ENCODE measurements around the gene RAB12. TPM values are rescaled to one million over a fixed set of nuclear protein-coding genes. Genes with fewer than 3 reads are reported as not detected.
A peak's percentile ranks its signal among the peaks of the same experiment; 100 is the strongest.

RAB12 gene
- total RNA-seq, 8 experiments from 2014 or later, result 18.5 to 70.6 (median 28.2) TPM

DNA sequence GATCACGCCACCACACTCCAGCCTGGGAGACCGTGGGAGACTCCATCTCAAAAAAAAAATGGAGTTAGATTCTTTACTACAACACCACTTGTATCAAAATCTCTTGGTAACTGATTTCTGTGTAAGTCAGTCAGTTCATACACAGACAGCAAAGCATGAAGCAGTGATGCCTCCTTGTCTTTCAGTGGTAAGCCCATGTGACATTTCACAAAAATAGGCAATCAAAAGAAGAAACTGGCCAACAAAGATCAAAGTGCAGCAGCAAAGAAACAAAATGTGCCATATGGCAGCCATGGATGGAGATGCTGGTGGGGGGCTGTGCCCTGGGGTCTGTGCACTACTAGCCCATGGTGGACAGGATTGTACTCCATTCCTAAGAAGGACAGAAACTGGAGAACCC, 6.7 kb upstream of the RAB12 start:
- in situ Hi-C loops (cut with MboI; ENCODE audit: low pct_unique_long_range_greater_than_20kb in 2 of 9, low sequenced_read_pairs in 9 of 9, unreplicated experiment in 9 of 9), result loop anchor here in 1 of 9 experiments (25.0 kb wide), 1 partner anchor 110 kb away; the partner anchor contains the start of gene MTCL1
- ATAC-seq (replicated peaks in 6 of 8), result no peak
- no peaks in the 10 kb centered on the region for H3K4me1 ChIP-seq (replicated peaks in 1 of 2)
- no peak overlapping the region for H3K27ac ChIP-seq
- 21 to 67% (median 50%) methylated on average over 1 to 2 of the region's 2 CpGs; no CpG with 5 or more reads in 7 of the 10 experiments for WGBS, 10 experiments
- H3K4me3 ChIP-seq, result no peak overlapping the region

DNA sequence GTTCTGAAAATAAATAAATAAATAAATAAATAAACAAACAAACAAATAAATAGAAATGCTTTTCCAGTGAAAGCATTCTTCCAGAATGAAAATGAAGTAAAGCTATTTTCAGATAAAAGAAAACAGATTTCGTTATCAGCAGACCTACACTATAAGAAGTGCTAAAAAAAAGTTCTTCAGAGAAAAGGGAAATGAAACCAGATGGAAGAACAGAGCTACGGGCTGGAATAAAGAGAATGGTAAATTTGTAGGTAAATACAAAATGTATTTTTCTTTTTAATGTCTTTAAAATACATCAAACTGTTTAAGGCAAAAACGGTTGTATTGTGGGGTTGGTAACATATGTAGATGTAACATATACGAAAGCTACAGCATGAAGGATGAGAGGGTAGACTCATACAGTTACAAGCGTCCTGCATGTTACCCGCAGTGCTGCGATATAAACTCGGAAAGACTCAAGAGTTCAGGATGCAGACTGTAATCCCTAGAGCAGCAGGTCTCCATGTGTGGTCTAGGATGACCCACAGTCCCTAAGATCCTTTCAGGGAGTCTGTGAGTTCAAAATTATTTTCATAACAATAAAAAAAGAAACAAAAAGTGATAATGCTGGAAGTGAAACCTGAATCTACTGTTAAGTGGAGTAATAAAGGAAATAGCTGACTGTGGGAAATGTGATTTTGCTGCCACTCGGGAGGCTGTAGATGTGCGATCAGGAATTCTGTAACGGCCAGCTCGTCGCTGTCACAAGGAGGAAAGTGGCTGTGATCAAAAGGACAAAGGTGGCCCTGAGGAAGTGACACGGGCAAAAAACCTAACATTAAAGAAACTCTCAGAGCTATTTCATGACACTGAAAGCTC, 5.3 kb upstream of the RAB12 start:
- no peaks in the 10 kb centered on the region for H3K4me1 ChIP-seq (replicated peaks in 1 of 2)
- in situ Hi-C loops (cut with MboI; ENCODE audit: low pct_unique_long_range_greater_than_20kb in 2 of 9, low sequenced_read_pairs in 9 of 9, unreplicated experiment in 9 of 9), result loop anchor here in 1 of 9 experiments (25.0 kb wide), 1 partner anchor 108 kb away; the partner anchor contains the start of gene MTCL1
- no peak overlapping the region for H3K27ac ChIP-seq
- H3K4me3 ChIP-seq, result no peak overlapping the region
- 33 to 96% (median 71%) methylated on average over 4 to 14 of the region's 14 CpGs for WGBS, 10 experiments
- ATAC-seq (replicated peaks in 6 of 8), result no peak

DNA sequence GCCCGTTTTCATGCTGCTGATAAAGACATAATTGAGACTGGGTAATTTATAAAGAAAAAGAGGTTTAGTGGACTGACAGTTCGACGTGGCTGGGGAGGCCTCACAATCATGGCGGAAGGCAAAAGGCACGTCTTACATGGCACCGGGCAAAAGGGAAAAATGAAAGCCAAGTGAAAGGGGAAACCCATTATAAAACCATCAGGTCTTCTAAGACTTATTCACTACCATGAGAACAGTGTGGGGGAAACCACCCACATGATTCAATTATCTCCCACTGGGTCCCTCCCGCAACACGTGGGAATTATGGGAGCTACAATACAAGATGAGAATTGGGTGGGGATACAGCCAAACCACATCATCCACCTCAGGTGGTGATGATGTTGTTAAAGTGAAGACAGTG, 3.3 kb upstream of the RAB12 start:
- H3K4me3 ChIP-seq, result no peak overlapping the region
- in situ Hi-C loops (cut with MboI; ENCODE audit: low pct_unique_long_range_greater_than_20kb in 2 of 9, low sequenced_read_pairs in 9 of 9, unreplicated experiment in 9 of 9), result loop anchor here in 1 of 9 experiments (25.0 kb wide), 1 partner anchor 106 kb away; the partner anchor contains the start of gene MTCL1
- 40 to 94% (median 85%) methylated on average over 1 to 8 of the region's 8 CpGs; no CpG with 5 or more reads in 1 of the 10 experiments for WGBS, 10 experiments
- no peak overlapping the region for H3K27ac ChIP-seq
- peaks cover 3 to 6% of the 10 kb centered on the region in 2 donors for H3K4me1 ChIP-seq (replicated peaks in 1 of 2)
- no peak for ATAC-seq (replicated peaks in 6 of 8)

DNA sequence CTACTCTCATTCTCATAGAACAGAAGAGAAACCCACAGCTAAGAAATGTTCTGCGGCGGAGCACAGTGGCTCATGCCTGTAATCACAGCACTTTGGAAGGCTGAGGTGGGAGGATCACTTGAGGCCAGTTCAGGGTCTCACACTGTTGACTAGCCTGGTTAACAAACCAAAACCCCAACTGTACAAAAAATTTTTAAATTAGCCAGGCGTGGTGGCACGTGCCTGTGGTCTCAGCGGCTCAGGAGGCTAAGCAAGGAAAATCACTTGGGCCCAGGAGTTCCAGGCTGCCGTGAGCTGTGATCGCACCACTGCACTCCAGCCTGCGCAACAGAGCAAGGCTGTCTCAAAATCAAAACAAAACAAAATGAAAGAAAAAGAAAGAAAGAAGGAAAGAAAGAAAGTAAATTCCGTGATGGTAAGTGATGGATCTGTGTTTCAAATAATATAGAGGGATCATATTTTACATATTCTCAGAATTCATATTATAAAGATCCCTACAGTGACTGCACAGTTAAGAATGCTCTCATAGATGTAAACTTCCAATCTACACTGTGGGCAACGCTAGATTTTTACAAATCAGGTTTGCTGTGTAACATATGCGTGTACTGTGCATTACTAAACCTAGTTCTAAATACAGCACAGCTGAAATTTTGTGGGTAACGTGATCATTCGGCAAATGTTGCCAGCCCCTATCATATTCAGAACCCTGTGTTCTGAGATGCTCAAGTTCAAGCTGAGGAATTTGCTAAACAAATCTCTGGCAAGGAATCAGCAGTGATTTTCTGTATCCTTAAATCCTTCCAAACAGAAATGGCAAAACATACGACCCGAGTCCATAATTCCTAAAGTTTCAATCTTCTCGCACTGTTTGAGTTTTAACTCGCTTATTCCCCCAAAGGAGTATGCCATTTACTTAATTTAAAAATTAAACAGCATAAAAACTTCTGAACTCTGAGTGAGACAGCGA, 1.2 kb upstream of the RAB12 start:
- Histone ChIP-seq H3K4me1 (replicated peaks in 1 of 2) (peaks cover 10 to 13% of the 10 kb centered on the region in 2 donors), H3K4me3 (peak overlapping the region in 4 of 5 donors; percentile 55 to 86 (median 71)), H3K27ac (no peak overlapping the region)
- 16 to 84% (median 70%) methylated on average over 4 to 16 of the region's 18 CpGs for WGBS, 10 experiments
- no peak for ATAC-seq (replicated peaks in 6 of 8)
- in situ Hi-C loops (cut with MboI; ENCODE audit: low pct_unique_long_range_greater_than_20kb in 2 of 9, low sequenced_read_pairs in 9 of 9, unreplicated experiment in 9 of 9), result loop anchor here in 1 of 9 experiments (25.0 kb wide), 1 partner anchor 104 kb away; the partner anchor contains the start of gene MTCL1

DNA sequence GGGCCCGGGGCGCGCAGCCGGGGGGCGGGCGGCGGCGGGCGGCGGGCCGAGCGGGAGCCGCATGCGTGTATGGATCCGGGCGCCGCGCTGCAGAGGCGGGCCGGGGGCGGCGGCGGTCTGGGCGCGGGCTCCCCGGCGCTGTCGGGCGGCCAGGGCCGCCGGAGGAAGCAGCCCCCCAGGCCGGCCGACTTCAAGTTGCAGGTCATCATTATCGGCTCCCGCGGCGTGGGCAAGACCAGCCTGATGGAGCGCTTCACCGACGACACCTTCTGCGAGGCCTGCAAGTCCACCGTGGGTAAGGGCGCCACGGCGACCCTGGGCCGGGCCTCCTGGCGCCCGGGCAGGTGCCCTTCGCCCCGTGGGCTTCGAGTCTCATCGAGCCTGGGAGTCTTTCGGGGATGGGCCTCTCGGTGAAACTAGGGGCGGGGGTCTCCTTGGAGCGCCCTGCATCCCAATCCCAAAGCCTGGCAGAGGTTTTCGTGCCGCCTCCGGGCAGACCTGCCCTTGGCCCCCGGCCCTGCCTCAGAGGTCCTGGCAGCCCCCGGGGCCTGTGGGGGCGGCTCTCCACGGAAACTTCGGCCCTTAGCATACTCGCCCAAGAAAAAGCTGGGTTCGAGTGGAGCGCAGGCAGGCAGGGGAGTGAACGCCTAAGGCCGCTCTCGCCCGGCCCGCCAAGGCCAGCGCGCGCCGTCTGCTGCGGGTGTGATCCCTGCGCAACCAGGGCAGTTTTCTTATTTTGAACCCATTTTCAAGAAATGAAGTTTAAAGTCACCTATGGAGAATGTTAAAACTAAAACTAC, 622 bp downstream of the RAB12 start:
- 0% methylated on average over 4 to 7 of the region's 78 CpGs; no CpG with 5 or more reads in 5 of the 10 experiments for WGBS, 10 experiments
- Histone ChIP-seq H3K4me3 (peak overlapping the region; percentile 55 to 86 (median 75)), H3K4me1 (replicated peaks in 1 of 2) (peaks cover 12 to 15% of the 10 kb centered on the region in 2 donors), H3K27ac (peak overlapping the region; percentile 75 to 80)
- ATAC-seq (replicated peaks in 6 of 8), result peak; percentile 35 to 66 (median 56)
- in situ Hi-C loops (cut with MboI; ENCODE audit: low pct_unique_long_range_greater_than_20kb in 2 of 9, low sequenced_read_pairs in 9 of 9, unreplicated experiment in 9 of 9), result loop anchor here in 1 of 9 experiments (25.0 kb wide), 1 partner anchor 102 kb away; the partner anchor contains the start of gene MTCL1

DNA sequence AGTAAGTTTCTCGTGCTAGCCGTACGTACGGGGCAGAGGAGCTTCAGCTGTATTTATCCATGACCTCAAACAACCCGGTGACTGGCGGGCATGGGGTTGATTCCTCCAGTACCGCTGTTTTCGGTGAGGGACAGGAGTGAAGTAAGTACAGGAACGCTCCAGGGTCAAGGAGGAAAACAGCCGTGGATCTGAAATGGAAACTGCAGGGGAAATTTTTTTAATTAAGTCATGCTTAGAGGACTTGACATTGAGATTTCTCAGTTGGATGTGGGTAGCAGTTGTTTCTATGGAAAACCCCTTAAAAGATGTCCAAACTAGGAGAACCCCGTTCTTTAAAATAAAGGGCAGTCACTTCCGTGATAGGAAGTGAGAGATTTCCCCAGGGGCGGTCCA, 1.2 kb downstream of the RAB12 start:
- in situ Hi-C loops (cut with MboI; ENCODE audit: low pct_unique_long_range_greater_than_20kb in 2 of 9, low sequenced_read_pairs in 9 of 9, unreplicated experiment in 9 of 9), result loop anchor here in 1 of 9 experiments (25.0 kb wide), 1 partner anchor 102 kb away; the partner anchor contains the start of gene MTCL1
- ATAC-seq (replicated peaks in 6 of 8), result peak in 2 of 8 experiments; percentile 3 to 5
- WGBS, 10 experiments, result 2 to 25% (median 10%) methylated on average over 2 to 13 of the region's 13 CpGs; no CpG with 5 or more reads in 1 of the 10 experiments
- Histone ChIP-seq H3K27ac (no peak overlapping the region), H3K4me3 (peak overlapping the region; percentile 55 to 86 (median 75)), H3K4me1 (replicated peaks in 1 of 2) (peaks cover 18 to 21% of the 10 kb centered on the region in 2 donors)

DNA sequence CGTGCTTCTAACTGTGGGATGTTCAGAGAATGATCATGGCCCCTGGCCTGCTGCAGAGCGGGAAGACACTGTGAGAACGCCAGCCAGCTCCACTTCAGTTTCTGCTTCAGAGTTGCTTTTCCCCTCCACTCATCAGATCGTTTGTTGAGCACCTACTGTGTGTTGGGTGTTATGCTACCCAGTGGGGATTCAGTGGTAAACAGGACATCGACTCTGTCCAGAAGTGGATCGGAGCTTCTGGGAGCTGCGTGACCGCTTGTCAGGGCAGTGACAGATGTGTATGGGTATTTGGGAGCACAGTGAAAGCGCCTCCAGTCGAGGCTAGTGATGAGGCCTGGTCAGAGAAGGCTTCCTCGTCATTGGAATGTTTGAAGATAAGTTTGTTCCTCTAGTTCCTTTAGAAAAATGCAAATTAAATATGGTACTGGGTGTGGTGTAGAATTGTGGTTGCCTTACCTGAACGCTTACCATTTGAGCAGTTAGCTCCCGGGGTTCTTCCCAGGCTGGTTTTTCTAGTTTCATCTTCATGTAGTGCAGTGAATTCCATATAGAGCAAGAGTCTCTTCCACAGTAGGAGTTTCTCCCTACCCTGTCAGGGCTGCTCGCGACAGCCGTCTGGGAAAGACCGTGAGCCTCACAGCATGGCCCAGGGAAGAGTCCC, 2.8 kb downstream of the RAB12 start:
- in situ Hi-C loops (cut with MboI; ENCODE audit: low pct_unique_long_range_greater_than_20kb in 2 of 9, low sequenced_read_pairs in 9 of 9, unreplicated experiment in 9 of 9), result loop anchor here in 1 of 9 experiments (25.0 kb wide), 1 partner anchor 100 kb away; the partner anchor contains the start of gene MTCL1
- Histone ChIP-seq H3K4me1 (replicated peaks in 1 of 2) (peaks cover 24 to 27% of the 10 kb centered on the region in 2 donors), H3K4me3 (no peak overlapping the region), H3K27ac (no peak overlapping the region)
- 40 to 100% (median 90%) methylated on average over 1 to 10 of the region's 17 CpGs; no CpG with 5 or more reads in 3 of the 10 experiments for WGBS, 10 experiments
- ATAC-seq (replicated peaks in 6 of 8), result no peak

DNA sequence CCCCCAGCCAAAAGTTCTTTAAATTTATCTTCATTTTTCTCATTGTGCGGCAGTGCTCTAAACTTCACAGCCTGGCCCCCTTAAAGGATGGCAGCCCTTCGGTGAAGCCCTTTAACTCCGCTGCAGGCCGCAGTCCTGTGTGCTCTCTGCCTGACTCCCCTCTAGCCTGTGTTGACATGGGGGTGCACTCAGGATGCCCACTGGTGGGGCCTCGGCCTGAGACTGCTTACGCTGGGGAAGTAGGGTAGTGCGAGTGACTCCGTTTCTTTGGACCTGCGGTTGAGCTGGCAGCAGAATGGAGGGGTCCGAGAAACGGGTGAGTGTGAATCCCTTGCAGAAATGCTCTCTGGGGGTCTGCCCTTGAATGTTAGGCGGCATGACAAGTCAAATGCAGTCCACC, 5.6 kb downstream of the RAB12 start:
- H3K4me3 ChIP-seq, result no peak overlapping the region
- 83 to 100% (median 93%) methylated on average over 2 to 10 of the region's 12 CpGs; no CpG with 5 or more reads in 4 of the 10 experiments for WGBS, 10 experiments
- in situ Hi-C loops (cut with MboI; ENCODE audit: low pct_unique_long_range_greater_than_20kb in 2 of 9, low sequenced_read_pairs in 9 of 9, unreplicated experiment in 9 of 9), result loop anchor here in 1 of 9 experiments (25.0 kb wide), 1 partner anchor 97 kb away; the partner anchor contains the start of gene MTCL1
- peak in 5 of 8 experiments; percentile 18 to 47 (median 30) for ATAC-seq (replicated peaks in 6 of 8)
- peaks cover 24 to 27% of the 10 kb centered on the region in 2 donors for H3K4me1 ChIP-seq (replicated peaks in 1 of 2)
- peak overlapping the region; percentile 7 to 54 for H3K27ac ChIP-seq

DNA sequence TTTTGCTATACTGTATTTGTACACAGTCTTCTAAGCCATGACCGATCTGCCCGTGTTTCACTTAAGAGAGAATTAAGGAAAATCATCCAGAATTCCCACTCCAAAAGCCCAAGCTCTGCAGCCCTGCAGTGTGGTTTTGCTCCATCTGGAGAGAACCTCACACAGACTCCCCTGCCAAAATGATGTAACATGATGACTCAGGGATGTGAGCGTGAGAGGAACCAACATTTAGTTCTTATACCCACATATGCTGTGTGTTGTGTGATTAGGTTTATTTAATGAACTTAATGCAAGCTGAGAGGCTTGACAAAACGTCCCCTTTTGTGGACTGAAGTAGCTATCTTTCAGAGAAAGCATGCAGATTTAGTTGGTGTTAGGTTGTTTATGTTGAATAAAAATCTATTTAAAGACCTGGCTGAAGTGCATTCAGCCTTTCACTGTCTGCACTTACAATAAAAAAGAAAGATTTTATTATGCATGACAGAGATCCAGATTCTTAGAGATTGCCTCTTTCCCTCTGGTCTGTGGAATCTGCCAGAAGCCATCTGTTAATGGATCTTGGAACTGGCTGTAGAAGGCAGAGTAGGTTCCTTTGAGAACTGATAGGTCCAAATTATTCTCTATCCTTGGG, 6.3 kb downstream of the RAB12 start:
- Histone ChIP-seq H3K4me3 (peak overlapping the region in 1 of 5 donors; percentile 17), H3K4me1 (replicated peaks in 1 of 2) (peaks cover 23 to 25% of the 10 kb centered on the region in 2 donors), H3K27ac (peak overlapping the region; percentile 54 to 63)
- WGBS, 10 experiments, result 0 to 66% (median 28%) methylated on average over 1 to 4 of the region's 4 CpGs; no CpG with 5 or more reads in 1 of the 10 experiments
- peak; percentile 91 to 99 (median 94) for ATAC-seq (replicated peaks in 6 of 8)
- in situ Hi-C loops (cut with MboI; ENCODE audit: low pct_unique_long_range_greater_than_20kb in 2 of 9, low sequenced_read_pairs in 9 of 9, unreplicated experiment in 9 of 9), result loop anchor here in 1 of 9 experiments (25.0 kb wide), 1 partner anchor 97 kb away; the partner anchor contains the start of gene MTCL1

DNA sequence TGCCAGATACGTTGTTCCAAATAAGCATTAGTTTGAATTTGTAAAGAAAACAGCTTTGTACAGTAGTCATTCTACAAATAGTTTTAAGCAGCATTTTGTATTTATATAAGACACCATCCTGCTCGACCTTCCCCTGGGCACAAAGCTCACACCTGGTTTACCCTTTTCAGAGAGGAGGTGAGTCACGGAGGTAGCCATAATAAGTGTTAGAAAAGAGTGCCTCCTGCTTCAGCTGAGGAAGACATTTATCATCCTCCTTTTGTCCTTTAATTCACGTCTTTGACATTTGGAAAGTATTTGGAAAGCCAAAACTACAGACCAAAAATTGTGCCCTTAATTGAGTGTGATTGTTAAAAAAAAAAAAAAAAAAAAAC, 6.8 kb downstream of the RAB12 start:
- Histone ChIP-seq H3K4me1 (replicated peaks in 1 of 2) (peaks cover 20 to 21% of the 10 kb centered on the region in 2 donors), H3K4me3 (no peak overlapping the region), H3K27ac (no peak overlapping the region)
- 21 to 93% (median 68%) methylated on average over 2 to 4 of the region's 4 CpGs for WGBS, 10 experiments
- no peak for ATAC-seq (replicated peaks in 6 of 8)
- in situ Hi-C loops (cut with MboI; ENCODE audit: low pct_unique_long_range_greater_than_20kb in 2 of 9, low sequenced_read_pairs in 9 of 9, unreplicated experiment in 9 of 9), result loop anchor here in 1 of 9 experiments (25.0 kb wide), 1 partner anchor 96 kb away; the partner anchor contains the start of gene MTCL1

DNA sequence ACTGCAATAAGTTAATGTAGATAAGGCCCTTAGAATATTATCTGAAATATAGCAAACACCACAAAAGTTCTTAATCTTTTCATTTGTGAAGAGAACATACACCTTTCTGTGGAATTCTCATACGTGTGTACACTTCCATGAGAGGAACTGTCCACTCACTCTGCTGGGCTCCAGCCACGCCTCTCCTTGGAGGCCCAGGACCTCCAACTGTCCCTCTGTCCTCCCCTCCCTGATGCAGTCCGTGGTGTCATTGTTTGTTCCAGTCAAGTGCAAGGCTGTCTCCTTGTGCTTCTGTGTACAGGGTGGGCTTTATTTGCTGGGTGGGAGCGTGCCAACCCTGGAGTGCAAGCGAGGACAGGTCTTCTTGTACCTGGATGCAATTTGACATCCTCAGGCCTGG, 8.7 kb downstream of the RAB12 start:
- in situ Hi-C loops (cut with MboI; ENCODE audit: low pct_unique_long_range_greater_than_20kb in 2 of 9, low sequenced_read_pairs in 9 of 9, unreplicated experiment in 9 of 9), result loop anchor here in 1 of 9 experiments (25.0 kb wide), 1 partner anchor 94 kb away; the partner anchor contains the start of gene MTCL1
- peaks cover 20 to 27% of the 10 kb centered on the region in 2 donors for H3K4me1 ChIP-seq (replicated peaks in 1 of 2)
- 74 to 100% (median 93%) methylated on average over 1 to 3 of the region's 5 CpGs; no CpG with 5 or more reads in 3 of the 10 experiments for WGBS, 10 experiments
- no peak overlapping the region for H3K4me3 ChIP-seq
- no peak for ATAC-seq (replicated peaks in 6 of 8)
- no peak overlapping the region for H3K27ac ChIP-seq
